GM21576 (cell line): ENCODE data around the gene RNF168.
"Not testable (repeated sequence)": the region's sequence is repeated elsewhere in the genome, so short reads cannot be mapped to it uniquely, and the experiment has no call there.

Experiments used
- ATAC-seq: cut with Tn5 transposase; IDR thresholded peaks from one replicate; pipeline ENCODE4 v1.9.1; 2021; ENCODE audit warnings: mild to moderate bottlenecking, moderate library complexity; ENCODE audit not compliant: unreplicated experiment

Gene RNF168

GRCh38 chr3:196514913-196515621, 11.5 kb upstream of the RNF168 start, which contains the start of gene SMCO1:
TSS of gene SMCO1 (minus strand) at chr3:196515346. CDS start at chr3:196515209, 137 bp downstream.
- no peak for ATAC-seq

DNA sequence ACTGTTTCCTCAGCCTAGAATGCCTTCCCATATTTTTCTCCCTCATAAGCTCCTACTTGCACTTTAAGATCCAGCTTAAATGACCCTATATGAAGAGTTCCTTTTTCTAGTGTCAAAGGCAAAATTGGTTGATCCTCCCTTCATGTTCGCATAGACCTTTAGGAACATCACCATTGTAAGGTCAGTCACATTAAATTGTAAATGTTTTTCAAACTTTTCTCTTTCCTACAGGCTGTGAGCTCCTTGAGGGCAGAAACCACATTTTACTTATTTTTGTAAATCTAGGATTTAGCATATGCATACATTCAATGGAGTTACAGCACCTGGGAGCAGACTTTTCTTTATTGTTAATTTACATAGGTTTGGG, 10.8 kb upstream of the RNF168 start:
- ATAC-seq, result no peak

- no peak for ATAC-seq
These were observed 10.3 kb upstream of the RNF168 start for GRCh38 chr3:196513697-196514349.

- not testable (repeated sequence) for ATAC-seq
These were observed 8.3 kb upstream of the RNF168 start for GRCh38 chr3:196511646-196512425.

GRCh38 chr3:196511108-196511507, 7.5 kb upstream of the RNF168 start:
- ATAC-seq, result not testable (repeated sequence)

DNA sequence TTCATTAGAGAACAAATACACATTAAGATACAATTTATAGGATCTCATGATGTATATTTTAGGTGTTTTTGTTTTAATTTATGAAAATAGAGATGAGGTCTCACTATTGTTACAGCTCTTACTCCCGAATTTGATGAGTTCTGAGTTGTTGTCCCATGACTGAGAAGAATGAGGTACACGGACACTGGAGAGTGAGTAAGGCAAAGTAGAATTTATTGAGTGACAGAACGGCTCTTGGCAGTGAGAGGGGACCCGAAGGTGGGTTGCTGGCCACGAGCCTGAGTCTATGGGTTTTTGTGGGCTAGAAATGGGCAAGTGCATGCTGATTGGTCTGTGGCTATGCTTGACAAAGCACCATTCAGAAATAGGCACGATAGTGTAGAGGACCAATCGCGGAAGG, 3.1 kb upstream of the RNF168 start:
- no peak for ATAC-seq

DNA sequence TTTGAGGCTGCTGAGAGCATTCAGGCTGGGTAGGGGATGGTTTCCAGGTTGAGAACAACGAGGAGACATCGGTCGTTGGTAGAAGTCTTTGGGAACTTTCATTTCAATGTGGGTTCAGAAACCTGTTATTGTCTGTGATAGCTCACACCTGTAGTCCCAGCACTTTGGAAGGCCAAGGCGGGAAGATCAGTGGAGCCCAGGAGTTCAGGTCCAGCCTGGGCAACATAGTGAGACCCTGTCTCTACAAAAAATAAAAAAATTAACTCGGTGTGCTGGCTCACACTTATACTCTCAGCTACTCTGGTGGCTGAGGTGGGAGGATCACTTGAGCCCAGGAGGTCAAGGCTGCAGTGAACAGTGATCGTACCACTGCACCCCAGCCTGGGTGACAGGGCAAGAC, 988 bp upstream of the RNF168 start:
- no peak for ATAC-seq

- not testable (repeated sequence) for ATAC-seq
These were observed 470 bp upstream of the RNF168 start for GRCh38 chr3:196504077-196504398.

DNA sequence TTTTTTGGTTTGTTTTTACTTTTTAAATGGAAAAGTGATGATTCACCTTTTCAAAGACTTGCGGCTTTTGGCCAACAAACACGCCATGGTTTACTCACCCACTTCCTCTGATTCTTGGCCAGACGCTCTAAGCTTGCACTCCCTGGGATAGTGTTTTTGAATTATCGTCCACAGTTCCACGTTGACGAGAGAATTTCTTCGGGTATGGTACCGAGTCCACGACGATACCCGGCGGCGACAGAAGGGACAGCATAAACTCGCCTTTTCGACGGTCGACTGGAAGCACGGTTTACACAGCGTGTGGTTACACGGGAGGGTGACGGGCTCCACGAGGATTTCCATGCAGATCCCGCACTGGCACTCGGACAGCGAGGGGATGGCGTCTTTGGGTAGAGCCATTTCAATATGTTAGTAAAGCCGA, 783 bp downstream of the RNF168 start:
- ATAC-seq, result no peak

- ATAC-seq, result no peak
These were observed 2.1 kb downstream of the RNF168 start for GRCh38 chr3:196501316-196502044.

DNA sequence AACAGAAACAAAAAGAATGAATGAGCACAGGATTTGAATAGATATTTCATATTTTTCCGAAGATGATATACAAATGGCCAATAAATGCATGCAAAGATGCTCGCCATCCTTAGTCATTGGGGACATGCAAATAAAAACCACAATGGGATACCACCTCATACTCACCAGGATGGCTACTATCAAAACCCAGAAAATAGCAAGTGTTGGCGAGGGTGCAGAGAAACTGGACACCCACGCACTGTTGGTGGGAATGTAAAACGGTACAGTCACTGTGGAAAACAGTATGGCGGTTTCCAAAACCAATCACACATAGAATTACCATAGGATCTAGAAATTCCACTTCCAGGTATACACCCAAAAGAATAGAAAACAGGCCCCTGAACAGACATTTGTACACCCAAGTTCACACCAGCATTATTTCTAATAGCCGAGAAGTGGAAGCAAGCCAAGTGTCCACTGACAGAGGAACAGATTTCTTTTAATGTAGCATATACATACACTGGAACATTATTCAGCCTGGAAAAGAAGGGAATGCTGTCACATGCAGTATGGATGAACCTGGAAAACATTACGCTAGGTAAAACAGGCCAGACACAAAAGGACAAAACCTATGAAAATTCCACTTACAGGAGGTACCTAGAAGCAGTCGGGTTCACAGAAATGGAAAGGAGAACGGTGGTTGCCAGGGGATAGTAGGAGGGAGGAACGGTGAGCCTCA, 3.6 kb downstream of the RNF168 start:
- ATAC-seq, result no peak

DNA sequence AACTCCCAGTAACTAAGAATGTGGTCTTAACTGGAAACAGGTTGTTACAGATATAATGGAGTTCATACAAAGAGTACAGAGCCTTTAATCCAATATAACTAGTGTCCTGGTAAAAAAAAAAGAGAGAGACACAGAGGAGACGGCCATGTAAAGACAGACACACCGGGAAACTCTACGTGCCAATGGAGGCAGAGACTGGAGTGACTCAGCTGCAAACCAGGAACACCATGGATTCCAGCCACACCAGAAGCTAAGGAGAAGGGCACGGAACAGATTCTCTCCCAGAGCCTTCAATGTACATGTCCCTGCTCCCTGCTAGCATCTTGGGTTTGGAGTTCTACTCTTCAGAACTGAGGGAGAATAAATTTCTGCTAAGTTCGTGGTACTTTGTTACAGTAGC, 4.5 kb downstream of the RNF168 start:
- ATAC-seq, result no peak

- ATAC-seq, result no peak
These were observed 5.3 kb downstream of the RNF168 start for GRCh38 chr3:196498297-196498696.

GRCh38 chr3:196496183-196496582, 7.4 kb downstream of the RNF168 start:
- ATAC-seq, result no peak

DNA sequence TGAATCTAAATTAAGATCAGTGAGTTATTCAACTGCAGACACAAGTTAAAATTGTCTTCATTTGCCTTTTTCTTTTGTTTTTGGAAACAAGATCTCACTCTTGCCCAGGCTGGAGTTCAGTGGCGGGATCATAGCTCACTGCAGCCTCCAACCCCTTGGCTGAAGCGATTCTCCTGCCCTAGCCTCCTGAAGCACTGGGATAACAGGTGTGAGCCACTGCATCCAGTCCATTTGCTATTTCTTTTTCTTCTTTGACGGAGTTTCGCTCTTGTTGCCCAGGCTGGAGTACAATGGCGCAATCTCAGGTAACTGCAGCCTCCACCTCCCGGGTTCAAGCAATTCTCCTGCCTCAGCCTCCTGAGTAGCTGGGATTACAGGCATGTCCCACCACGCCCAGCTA, 10.3 kb downstream of the RNF168 start:
- no peak for ATAC-seq

GRCh38 chr3:196492080-196492479, 11.5 kb downstream of the RNF168 start:
- ATAC-seq, result no peak

DNA sequence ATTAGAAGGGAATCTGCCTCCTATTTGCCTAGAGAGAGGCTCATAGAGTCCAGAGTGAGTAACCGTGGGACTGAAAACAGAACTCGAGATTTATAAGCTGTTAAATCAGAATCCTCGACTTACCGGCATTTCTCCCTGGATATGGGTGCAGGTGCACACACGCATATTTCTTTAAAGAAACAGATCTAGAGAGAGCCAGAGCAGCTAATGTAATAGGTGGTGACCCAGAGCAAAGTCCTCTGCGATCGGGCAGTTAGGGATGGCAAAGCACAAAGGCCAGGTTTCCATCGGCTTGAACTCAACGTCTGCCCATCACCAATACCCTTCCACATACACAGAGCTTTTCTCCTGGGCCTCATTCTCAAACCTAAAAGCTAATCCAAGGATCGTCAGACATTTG, 13.8 kb downstream of the RNF168 start:
- ATAC-seq, result no peak

GRCh38 chr3:196486263-196486662, 17.3 kb downstream of the RNF168 start:
- ATAC-seq, result no peak

- no peak for ATAC-seq
These were observed 25.9 kb downstream of the RNF168 start for GRCh38 chr3:196477678-196478077.

GRCh38 chr3:196472286-196472685, 31.3 kb downstream of the RNF168 start:
- no peak for ATAC-seq

- ATAC-seq, result no peak
These were observed 32.0 kb downstream of the RNF168 start for GRCh38 chr3:196471551-196471950.
